GM19324 (cell line): ENCODE data around the gene MON1A.
"Not testable (repeated sequence)": the region's sequence is repeated elsewhere in the genome, so short reads cannot be mapped to it uniquely, and the experiment has no call there.

Source experiments
- ATAC-seq: cut with Tn5 transposase; IDR thresholded peaks from one replicate; pipeline ENCODE4 v1.9.1; 2021; ENCODE audit warnings: mild to moderate bottlenecking, moderate library complexity; ENCODE audit not compliant: unreplicated experiment, low FRiP score

Gene MON1A

DNA sequence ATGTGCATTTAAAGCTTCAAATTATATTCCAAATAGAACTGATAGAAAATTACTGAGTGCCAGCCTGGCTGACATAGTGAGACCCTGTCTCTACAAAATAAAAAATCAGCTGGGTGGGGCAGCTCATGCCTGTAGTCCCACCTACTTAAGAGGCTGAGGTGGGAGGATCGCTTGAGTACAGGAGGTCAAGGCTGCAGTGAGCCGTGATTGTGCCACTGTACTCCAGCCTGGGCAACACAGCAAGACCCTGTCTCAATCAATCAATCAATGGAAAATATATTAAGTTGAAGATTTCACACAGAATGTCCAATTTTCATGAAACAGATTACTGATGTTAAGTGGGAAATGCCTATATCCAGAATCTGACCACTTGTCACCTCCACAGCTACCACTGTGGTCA is 4.1 kb downstream of the MON1A start:
- no peak for ATAC-seq

DNA sequence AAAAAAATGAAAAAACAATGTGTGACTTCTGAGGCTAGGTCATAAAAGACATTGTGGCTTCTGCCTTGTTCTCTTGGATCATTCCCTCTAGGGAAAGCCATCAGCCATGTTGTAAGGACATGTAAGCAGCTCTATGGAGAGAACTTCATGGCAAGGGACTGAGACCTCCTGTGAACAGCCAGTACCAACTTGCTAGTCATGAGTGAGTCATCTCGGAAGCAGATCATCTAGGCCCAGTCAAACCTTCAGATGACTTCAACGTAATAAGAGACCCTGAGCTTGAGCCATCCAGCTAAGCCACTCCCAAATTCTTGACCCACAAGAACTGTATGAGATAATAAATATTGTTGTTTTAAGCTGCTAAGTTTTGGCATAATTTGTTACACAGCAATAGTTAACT is 4.9 kb downstream of the MON1A start:
- ATAC-seq: no peak

DNA sequence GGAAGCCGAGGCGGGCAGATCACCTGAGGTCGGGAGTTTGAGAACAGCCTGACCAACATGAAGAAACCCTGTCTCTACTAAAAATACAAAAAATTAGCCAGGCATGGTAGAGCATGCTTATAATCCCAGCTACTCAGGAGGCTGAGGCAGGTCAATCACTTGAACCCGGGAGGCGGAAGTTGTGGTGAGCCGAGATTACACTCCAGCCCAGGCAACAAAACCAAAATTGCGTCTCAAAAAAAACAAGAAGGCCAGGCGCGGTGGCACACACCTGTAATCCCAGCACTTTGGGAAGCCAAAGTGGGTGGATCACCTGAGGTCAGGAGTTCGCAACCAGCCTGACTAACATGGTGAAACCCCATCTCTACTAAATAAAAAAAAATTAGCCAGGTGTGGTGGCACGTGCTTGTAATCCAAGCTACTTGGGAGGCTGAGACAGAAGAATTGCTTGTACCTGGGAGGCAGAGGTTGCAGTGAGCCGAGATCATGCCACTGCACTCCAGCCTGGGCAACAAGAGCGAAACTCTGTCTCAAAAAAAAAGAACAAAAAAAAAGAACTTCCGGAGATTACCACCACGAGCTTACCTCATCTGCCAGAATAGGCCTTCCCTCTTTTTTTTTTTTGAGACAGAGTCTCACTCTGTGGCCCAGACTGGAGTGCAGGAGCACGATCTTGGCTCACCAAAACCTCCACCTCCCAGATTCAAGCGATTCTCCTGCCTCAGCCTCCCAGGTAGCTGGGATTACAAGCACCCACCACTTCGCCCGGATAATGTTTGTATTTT is 11.6 kb downstream of the MON1A start:
- not testable (repeated sequence) for ATAC-seq

DNA sequence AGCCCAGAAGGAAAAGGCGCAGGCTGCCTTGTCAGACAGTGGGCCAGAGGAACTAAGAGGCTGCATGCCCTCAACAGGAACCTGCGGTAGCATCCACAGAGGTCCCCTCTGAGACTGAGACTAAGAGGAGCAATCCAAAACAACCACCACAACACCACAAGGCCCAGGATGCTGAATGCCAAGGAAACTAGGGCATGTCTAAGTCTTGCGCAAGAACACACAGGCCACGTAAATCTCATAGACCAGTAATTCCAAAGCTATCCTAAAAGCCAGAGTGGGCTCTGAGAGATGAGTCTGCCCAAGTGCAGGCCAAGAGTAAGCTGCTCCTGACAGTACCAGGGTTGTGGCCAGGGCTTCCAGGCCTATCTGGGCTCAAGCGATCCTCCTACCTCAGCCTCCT is 12.9 kb downstream of the MON1A start:
- ATAC-seq: no peak

DNA sequence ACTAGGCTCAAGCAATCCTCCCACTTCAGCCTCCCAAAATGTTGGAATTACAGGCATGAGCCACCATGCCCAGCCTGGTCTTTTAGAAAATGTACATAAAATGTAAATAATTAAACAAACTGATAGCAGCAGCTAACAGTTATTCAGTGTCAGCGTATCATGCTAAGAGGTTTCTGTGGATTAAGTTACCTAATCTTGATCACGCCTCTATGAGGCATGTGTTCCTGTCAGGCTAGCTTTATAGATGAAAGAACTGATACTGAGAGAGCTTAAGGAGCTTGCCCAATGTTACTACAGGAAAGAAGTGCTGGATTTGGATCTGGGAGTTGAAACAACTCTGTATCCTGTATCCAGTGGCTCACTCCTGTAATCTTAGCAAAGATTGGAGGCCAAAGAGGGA is 14.7 kb downstream of the MON1A start:
- no peak for ATAC-seq

DNA sequence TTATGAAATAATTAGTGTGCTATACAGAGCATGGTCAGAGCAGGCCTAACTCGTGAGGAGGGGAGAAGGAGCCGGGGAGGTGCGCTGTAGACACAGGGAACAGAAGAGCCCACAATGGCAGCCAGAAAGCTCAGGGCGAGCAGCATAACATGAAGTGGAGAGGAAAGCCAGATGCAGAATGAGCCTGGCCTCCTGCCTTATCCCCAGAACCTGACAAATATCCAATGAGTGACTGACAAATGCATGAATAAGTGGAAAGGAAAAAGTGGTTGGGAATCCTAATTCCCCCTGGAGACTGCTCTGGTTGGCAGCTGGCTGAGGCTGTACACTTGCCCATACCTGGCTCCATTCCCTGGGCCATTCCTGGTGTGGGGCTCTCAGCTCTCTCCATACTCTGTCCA is 16.7 kb downstream of the MON1A start:
- no peak for ATAC-seq

DNA sequence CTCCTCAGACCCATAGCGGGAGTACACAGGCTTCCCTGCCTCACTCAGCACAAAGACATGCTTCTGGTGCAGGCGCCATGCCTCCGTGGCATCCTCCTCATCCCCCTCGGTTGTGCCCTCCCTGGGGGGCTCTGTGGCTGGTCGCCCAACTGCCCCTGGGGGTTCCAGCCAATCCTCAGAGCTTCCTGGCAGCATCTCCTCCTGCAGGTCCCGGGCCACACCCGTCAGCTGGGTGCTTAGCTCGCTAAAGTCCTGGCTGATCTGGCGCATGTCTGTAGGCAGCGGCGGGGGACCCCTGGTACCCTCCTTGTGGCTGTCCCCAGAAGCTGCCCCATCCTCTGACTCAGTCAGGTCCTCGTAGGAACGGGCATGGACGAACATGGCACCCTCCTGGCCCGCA is 18.0 kb downstream of the MON1A start:
- no peak for ATAC-seq

DNA sequence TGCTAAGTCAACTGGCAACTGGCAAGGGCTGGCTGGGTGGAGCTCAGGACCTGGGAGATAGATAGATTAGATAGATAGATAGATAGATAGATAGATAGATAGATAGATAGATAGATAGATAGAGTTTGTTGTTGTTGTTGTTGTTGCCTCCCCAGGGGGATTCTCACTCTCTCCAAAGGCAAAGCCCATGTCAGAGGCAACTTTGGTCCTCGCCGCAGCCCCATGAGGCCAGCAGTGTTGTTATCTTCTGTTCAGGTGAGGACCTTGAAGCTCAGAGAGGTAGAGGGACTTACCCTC is 18.5 kb downstream of the MON1A start:
- no peak for ATAC-seq

DNA sequence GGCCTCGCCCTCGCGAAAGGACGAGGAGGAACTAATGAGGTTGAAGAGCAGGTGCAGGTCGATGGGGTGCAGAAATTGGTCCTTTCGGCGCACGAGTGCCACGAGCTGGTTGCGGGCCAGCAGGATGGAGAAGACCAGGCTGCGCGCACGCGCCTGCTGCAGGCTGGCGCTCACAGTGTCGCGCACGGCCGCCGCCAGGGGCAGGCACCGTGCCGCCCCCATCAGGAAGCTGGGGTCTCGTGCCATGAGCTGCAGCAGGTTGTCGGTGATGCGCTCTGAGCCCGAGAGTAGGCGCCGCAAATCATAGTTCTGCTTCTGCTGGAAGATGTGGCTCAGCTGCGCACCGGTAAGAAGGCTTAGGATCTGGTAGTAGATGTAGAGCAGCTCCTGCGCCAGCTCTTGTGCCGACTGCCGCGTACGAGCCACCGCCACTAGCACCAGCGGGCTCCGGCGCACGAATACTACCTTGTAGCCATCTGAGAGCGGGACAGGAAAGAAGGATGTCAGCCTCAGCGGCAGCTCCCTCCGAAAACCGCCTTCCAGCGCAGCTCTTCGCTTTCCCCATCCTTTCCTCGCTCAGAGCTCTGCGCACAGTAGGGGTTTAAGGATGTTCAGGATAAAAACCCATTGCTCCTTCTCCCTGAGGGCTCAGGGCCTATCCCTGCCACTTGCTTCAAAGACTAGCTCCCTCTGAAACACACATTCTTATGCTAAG is 19.0 kb downstream of the MON1A start:
- ATAC-seq: no peak

DNA sequence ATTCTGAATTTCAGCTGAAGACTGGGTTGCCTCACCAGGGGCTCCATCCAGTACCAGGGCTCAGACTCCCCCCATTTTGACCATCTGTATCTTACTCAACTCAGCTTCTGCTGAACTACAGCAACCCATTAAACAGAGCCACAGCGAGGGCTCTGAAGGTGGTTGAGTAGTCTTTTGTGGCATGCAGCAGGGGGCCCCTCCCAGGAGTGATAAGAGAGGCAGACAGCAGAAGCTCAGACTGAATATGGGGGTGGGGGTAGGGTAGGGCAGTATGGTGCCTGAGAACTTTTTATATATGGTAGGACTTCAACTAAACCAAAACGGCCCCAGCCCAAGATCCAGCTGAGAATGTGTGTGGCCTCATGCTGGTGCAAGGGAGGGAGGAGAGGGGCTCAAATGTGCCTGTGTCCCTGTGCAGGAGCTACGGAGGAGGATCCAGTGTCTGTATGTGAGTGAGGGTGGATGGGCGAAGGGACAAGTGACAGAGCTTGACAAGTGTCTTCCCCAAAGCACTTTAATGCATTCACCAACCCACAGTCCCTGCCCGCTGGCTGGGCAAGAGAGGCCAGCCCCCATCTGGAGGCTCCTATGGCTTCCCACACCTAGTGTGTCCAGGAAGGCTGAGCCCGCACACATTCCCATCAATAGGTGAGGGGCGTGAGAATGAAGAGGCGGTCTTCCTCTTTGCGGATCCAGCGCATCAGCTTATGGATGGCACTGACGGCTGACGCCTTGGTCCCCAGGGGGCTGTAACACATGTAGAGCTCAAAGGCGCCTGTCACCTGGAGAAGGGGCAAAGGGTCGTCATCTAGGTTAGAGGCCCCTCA is 21.0 kb downstream of the MON1A start:
- ATAC-seq: no peak

DNA sequence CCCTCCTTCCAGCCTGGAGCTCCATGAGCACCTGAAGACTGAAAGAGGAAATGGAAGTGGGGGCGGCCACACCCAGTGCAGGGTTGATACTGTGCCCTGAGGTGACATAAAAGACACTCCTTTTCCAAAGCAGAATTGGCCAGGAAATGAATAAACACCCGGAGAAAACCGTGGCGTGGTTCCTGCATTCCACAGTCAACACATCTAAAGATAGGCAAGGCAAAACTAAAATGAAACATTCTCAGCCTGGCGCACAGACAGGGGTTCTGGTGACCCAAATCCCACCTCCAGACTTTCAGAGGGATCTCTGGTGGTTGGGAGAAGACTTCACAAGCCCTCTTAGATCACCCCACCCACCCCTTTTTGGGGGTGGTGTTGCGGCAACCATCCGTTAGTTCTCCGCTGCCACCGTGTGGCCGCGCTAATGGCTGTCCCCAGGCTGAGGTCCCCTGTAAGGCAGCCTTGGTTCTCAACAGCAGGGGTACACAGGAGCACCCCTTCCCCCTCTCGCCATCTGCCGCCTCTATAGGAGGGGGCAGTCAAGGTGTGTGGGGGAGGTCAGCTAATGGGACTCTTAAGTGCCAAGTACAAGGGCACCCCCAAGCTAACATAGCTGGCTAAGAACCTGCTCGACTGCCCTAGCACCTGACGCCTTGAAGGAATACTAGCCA is 23.4 kb downstream of the MON1A start:
- no peak for ATAC-seq

DNA sequence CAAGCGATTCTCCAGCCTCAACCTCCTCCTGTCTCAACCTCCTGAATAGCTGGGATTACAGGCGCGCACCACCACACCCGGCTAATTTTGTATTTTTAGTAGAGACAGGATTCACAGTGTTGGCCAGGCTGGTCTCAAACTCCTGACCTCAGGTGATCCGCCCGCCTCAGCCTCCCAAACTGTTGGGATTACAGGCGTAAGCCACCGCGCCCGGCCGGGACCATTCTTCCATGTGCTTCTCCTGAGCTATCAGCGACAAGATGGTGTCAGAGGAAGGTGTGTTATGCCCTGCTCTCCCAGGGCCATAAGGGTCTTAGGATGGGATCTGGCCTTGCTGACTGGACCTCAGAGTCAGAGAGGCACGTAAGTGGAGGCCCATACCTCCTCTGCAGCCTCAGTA is 25.2 kb downstream of the MON1A start:
- not testable (repeated sequence) for ATAC-seq

DNA sequence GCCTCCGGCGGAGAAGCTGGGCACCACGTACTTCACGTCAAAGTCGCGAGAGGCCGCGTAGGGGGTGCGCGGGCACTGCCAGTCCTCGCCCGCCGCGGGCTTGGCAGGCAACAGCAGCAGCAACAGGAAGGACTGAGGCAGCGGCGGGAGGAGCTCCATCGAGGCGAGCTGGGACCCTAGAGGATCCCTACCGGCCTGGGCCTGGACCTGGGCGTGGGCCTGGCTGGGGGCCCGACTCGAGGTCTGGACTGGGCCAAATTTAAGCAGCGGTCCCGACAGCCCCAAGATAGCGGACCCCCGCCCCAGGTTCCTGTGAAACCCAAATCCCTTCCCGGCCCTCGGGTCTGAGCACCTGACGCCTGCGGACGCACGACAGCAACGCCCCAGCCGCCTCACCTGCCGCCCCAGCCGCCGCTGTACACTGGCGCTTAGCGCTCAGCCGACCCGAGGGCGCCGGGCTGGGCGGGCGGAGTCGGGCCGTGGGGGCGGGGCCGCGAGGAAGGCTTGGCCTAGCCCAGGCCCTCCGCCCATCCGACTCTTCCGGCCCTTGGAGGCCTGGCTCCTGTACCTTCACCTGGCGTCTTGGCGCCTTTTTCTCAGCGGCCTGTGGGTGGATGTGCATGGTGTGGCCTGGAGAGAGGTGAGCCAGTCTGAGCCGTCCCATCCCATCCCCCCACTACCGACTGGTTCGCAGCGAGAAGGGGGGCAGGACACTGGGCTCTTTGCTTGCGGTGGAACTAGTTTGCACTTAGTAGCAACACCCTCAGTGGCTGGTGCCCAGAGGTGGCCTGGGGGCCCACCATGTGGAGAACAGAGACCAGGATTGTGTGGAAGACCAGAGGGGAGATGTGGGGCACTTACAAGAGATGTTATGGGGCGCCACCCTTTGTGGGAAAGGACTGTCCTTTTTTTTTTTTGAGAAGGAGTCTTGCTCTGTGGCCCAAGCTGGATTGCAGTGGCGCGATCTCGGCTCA is 25.9 kb downstream of the MON1A start, which contains the start of gene MST1R:
MST1R (minus strand) TSS at position 423 of the 974 bp plus-strand sequence; CDS start at position 159, 264 bp downstream.
- no peak for ATAC-seq

DNA sequence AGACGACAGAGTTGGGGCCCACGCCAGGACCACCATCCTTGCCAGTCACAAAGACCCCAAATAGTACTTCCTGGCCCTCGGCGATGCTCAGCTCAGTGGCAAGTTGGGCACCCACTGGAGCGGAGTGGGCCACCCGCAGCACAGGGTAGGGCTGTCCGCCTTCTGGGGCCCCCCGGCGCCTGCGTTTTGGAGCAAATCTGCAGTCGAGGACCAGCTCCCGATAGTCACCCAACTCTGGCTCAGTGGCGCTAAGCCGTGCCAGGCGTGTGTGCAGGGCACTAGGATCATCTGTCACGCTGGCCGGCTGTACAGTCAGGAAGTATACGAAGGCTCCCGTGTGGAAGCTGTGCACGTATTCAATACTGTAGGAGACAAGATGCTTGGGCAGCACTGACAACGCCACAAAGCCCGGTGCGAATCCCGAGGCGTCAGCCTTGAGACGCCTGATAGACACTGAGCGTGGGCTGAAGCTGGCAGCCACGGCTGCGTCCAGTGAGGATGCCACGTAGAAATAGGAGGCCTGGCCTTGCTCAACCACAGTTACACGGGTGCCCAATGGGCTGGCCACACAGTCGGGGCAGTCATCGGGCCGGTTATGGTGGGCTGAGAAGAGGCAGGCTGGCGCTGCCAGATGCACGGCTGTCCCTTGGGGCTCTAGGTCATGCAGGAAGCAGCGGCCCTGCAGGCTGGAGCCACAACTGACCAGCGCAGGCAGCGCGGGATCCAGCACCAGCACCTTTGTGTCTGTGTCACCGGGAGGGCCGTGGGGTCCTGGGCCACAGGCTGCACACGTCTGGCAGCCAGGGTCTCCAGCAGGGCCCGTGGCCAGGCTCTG is 26.9 kb downstream of the MON1A start:
- ATAC-seq: no peak

DNA sequence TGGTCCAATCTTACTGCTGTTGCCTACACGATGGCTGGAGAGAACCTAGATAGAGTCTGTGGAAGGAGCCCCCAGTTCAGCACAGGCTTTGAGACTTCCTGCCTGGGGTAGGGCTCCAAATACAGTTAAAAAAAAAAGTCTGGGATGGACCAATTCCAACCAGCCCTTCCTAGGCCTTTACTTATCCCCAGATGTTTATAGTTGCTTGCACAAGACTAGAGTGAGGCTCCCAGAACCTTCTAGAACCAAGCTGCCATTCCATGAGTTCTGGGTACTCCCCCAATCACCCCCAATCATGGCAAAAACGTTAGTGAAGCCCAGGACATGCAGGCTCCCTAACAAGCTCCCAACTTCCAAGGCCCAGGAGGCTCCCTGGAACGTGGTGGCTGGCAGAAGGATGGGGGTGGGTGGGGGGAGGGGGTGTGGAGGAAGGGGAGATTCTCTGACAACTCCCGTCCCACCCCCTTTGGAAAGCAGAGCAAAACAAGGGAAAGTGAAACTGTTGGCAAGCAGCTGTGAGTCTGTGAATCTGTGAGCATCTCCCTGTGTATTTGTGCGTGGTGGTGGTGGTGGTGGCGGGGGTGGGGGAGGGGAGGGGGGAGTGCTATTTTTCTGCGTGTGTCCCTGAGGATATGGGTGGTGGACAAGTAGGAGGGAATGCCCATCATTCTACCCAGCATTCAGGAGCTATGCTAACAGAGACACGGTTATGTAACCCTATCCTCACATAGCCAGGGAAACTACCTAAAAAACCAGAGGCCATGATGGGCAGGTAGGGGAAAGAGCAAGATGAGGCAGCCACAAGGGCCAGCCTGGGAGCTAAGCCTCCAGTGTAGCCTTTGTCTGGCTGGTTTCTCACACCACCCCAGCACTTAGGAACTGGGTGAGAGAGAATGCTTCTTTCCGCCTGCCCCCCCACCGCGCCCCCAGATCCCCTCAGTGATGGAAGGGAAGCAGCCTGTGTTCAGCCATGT is 28.0 kb downstream of the MON1A start:
- no peak for ATAC-seq

DNA sequence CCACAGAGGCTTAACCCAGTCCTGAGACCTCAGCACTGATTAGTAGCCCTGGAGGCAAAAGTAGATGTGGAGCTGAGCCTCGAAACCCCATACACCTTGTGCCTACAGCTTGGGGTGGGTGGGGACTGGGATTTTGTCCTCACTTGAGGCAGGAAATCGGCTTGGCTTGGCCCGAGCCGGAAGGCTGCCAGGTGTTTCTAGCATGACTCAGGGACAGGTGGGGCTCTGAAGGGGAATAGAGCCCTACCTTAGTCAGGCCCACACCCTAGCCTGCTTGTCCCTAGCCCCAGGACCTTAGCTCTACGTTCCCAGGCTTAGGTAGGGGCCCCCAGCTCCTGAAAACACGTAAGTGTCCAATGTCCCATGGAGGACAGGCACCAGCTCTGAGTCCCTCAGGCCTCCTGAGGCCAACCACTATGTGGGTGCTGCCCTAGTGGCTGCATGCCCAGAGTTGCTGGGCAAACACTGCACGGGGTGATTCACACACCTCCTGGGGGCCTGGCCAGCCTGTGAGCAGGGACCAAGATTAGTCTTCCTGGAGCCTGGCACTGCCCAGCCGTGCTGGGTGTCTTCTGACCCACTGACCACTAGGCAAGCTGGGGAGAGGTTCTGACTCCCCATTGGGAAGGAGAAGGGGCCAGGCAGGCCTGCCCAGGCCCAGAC is 29.0 kb downstream of the MON1A start:
- no peak for ATAC-seq

DNA sequence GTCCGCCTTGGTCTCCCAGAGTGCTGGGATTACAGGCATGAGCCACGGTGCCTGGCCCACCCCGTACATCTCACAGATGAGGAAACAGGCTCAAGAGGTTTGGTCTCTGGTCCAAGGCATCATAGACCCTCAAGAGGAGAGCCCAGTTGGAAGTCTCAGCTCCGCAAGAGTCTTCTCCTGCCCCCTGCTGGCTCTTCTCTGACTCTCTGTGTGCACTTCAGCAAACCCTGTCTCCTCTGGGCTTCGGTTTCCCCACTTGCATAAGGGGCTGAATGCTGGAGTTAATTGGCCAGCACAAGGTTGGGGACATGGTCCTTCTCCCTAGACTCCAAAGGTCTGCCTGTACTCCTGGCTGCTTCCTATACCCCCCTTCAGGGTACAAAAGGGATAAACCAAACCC is 29.8 kb downstream of the MON1A start:
- ATAC-seq: no peak
